DOHH2 (cell line): ENCODE data around the gene KRT80.

Source experiments
- EZH2phosphoT487 ChIP-seq: fragments of 200-600 bp; sonication (generic); IDR thresholded peaks from 2 replicates; pipeline ENCODE4 v1.6.1; 2017; ENCODE audit warnings: borderline replicate concordance, mild to moderate bottlenecking, antibody characterized with exemption, low read length, moderate library complexity, mixed read lengths
- TF ChIP-seq, protein P1 (sequence below): fragments of 200-600 bp; sonication (generic); IDR thresholded peaks from one replicate; pipeline ENCODE4 v1.5.1; 2014; ENCODE audit warnings: antibody characterized with exemption, mild to moderate bottlenecking, low read depth, low read length; ENCODE audit not compliant: poor library complexity, severe bottlenecking

DNA sequence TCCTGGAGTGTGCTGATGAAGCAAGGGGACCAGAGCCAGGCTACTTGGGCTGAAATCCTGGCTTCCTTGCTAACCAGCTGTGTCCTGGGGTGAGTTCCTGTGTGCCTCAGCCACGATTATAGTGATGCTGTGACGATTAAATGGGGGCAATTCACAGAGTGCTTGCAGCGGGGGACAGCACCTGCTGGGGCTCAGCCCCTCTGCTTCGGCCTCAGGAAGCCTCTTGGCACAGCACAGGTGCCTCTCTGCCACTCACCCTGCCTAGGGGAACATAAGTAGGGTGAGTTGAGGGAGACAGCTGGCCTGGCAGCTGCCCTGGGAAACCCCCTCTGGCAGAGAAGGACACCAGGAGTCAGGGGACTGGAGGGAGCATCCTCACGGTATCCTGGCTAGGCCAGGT, 9.4 kb downstream of the KRT80 start:
- TF ChIP-seq, protein P1, sequence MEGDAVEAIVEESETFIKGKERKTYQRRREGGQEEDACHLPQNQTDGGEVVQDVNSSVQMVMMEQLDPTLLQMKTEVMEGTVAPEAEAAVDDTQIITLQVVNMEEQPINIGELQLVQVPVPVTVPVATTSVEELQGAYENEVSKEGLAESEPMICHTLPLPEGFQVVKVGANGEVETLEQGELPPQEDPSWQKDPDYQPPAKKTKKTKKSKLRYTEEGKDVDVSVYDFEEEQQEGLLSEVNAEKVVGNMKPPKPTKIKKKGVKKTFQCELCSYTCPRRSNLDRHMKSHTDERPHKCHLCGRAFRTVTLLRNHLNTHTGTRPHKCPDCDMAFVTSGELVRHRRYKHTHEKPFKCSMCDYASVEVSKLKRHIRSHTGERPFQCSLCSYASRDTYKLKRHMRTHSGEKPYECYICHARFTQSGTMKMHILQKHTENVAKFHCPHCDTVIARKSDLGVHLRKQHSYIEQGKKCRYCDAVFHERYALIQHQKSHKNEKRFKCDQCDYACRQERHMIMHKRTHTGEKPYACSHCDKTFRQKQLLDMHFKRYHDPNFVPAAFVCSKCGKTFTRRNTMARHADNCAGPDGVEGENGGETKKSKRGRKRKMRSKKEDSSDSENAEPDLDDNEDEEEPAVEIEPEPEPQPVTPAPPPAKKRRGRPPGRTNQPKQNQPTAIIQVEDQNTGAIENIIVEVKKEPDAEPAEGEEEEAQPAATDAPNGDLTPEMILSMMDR: no peak
- TF ChIP-seq EZH2phosphoT487: no peak
